Prostate gland (tissue), 2 donors: Measurements from ENCODE around the gene LSG1. TPM values are rescaled to one million over a fixed set of nuclear protein-coding genes. Genes with fewer than 3 reads are reported as not detected.

Experiments used
- DNase-seq: peaks from one replicate; pipeline ENCODE4 v3.0.0-alpha.2; 2019; ENCODE audit warnings: low spot score
- H3K27ac ChIP-seq, 2 donors: fragments of 200-600 bp; sonication (generic); 2 replicates each; pipeline ENCODE4 v1.5.1; 2017 to 2019
- H3K27me3 ChIP-seq: fragments of 200-600 bp; sonication (generic); replicated peaks from 2 replicates; pipeline ENCODE4 v1.5.1; 2019; ENCODE audit not compliant: insufficient read depth
- H3K36me3 ChIP-seq, 2 donors: fragments of 200-600 bp; sonication (generic); 1 replicate in 1 of 2; 2 replicates in 1 of 2; pipeline versions ENCODE4 v1.5.1 to v1.8.1; 2017 to 2019
- H3K4me1 ChIP-seq: fragments of 200-600 bp; sonication (generic); replicated peaks from 2 replicates; pipeline ENCODE4 v1.5.1; 2019
- H3K4me3 ChIP-seq, 2 donors: fragments of 200-600 bp; sonication (generic); 2 replicates each; pipeline ENCODE4 v1.5.1; 2017 to 2019
- H3K9me3 ChIP-seq: fragments of 200-600 bp; sonication (generic); 2 replicates; pipeline ENCODE4 v1.5.1; 2017
- POLR2A ChIP-seq: fragments of 450-650 bp; IDR thresholded peaks from one replicate; pipeline ENCODE4 v1.6.1; 2016; ENCODE audit warnings: antibody characterized with exemption, mild to moderate bottlenecking
- POLR2AphosphoS5 ChIP-seq: sonication (generic); formaldehyde crosslinking; IDR thresholded peaks from one replicate; pipeline ENCODE4 v1.6.1; 2017; ENCODE audit warnings: antibody characterized with exemption
- WGBS: methylation state at CpG from one replicate; pipeline ENCODE4 v1.1.5; 2018; 5-methylcytosine and 5-hydroxymethylcytosine counted together
- intact Hi-C: fragments of 100-400 bp; cut with DNase I; formaldehyde crosslinking; loops from one replicate; pipeline ENCODE4 v1.14.2; 2022
- total RNA-seq, 2 donors: library from RNA; depleted of rRNA; stranded (reverse); fragments of >200 nt; gene quantifications; one replicate each; pipeline ENCODE4 v1.1.0, GENCODE V29; 2016
- TF ChIP-seq, protein P1 (sequence below), 4 experiments: fragments of 200-600 bp in 2 of 4; fragments of 450-650 bp in 2 of 4; sonication (generic) in 2 of 4; IDR thresholded peaks; 1 replicate in 3 of 4; 2 replicates in 1 of 4; pipeline ENCODE4 v1.5.1; 2016 to 2019; ENCODE audit warnings: antibody characterized with exemption in 4 of 4, mild to moderate bottlenecking in 2 of 4, moderate library complexity in 2 of 4

The LSG1 gene
- total RNA-seq, 2 donors from 2014 or later = 25.9 to 49.6 TPM

DNA sequence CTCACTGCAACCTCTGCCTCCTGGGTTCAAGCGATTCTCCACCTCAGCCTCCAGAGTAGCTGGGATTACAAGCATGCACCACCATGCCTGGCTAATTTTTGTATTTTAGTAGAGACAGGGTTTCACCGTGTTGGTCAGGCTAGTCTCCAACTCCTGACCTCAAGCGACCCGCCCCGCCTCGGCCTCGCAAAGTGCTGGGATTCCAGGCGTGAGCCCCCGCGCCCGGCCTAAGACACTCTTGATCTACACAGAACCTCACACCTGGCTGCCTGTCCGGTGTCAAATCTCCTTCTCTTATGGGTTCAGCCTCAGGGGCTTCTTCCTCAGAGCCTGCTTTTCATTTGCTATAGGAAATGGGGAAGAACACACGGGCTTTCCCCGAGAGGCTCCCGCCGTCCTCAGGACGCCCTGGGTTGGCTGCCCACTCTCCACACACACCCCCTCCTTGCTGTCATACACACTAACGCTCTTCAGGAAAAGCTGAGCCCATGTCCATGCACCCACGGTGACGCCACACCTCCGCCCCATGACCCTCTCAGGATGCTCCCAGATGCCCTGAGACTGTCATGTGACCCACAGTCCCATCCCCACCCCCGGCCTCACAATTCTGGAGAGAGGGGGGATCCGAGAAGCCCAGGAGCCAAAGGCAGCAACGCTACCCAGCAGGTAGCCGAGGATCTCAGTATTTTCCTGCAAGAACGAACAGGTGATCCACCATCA lies 49.2 kb downstream of the LSG1 start:
- Histone ChIP-seq H3K27ac (no peak overlapping the region), H3K4me3 (no peak overlapping the region), H3K27me3 (no peaks in the 10 kb centered on the region), H3K9me3 (no peaks in the 10 kb centered on the region), H3K4me1 (no peaks in the 10 kb centered on the region), H3K36me3 (no peaks in the 10 kb centered on the region)
- WGBS = 88% methylated on average over 26 of the region's 26 CpGs
- TF ChIP-seq POLR2AphosphoS5 = no peak
- DNase-seq = no peak
- intact Hi-C loops = no loop called here

DNA sequence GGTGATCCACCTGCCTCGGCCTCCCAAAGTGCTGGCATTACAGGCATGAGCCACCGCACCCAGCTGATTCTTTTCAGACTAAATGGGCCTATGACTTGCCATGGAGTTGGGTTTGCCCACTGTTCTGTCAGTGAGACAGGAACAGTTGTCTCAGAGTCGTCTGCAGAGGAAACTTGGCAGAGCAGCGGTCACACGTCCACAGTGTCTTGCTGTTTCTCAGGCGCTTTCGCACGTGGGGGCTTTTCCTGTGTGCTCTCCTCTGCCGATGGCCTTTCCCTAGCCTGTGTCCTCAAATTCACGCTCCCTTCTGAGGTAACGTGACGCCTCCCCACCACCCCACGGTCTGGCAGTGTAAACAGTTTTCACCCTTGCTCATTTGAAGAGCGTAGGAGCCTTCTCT lies 50.0 kb downstream of the LSG1 start:
- H3K27me3 ChIP-seq = no peaks in the 10 kb centered on the region
- H3K36me3 ChIP-seq = no peaks in the 10 kb centered on the region
- H3K27ac ChIP-seq = no peak overlapping the region
- H3K9me3 ChIP-seq = no peaks in the 10 kb centered on the region
- intact Hi-C loops = no loop called here
- no peak for DNase-seq
- 88% methylated on average over 14 of the region's 14 CpGs for WGBS
- no peak overlapping the region for H3K4me3 ChIP-seq
- no peaks in the 10 kb centered on the region for H3K4me1 ChIP-seq
- TF ChIP-seq, protein P1, sequence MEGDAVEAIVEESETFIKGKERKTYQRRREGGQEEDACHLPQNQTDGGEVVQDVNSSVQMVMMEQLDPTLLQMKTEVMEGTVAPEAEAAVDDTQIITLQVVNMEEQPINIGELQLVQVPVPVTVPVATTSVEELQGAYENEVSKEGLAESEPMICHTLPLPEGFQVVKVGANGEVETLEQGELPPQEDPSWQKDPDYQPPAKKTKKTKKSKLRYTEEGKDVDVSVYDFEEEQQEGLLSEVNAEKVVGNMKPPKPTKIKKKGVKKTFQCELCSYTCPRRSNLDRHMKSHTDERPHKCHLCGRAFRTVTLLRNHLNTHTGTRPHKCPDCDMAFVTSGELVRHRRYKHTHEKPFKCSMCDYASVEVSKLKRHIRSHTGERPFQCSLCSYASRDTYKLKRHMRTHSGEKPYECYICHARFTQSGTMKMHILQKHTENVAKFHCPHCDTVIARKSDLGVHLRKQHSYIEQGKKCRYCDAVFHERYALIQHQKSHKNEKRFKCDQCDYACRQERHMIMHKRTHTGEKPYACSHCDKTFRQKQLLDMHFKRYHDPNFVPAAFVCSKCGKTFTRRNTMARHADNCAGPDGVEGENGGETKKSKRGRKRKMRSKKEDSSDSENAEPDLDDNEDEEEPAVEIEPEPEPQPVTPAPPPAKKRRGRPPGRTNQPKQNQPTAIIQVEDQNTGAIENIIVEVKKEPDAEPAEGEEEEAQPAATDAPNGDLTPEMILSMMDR (IDR thresholded peaks at IDR 0.05) = no peak
- no peak for TF ChIP-seq POLR2AphosphoS5
- TF ChIP-seq POLR2A = no peak

DNA sequence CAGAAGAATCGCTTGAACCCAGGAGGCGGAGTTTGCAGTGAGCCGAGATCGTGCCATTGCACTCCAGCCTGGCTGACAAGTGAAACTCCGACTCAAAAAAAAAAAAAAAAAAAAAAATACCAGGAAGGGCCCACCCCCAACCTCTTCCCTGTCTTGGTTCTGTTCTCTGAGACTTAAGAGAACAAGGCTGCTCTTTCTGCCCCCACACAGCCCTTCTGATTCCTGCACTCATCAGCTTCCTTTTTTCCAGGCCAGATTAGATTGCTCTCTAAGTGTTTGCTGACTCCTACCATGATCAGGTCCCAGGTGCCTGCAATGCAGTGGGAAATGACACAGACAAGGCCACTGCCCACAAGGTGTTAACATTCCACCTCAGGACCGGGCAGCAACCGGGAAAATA lies 51.8 kb downstream of the LSG1 start:
- TF ChIP-seq POLR2A = no peak
- TF ChIP-seq, protein P1 (IDR thresholded peaks at IDR 0.05) = no peak
- no peak for TF ChIP-seq POLR2AphosphoS5
- DNase-seq = no peak
- Histone ChIP-seq H3K27ac (no peak overlapping the region), H3K4me3 (no peak overlapping the region), H3K27me3 (no peaks in the 10 kb centered on the region), H3K9me3 (no peaks in the 10 kb centered on the region), H3K36me3 (no peaks in the 10 kb centered on the region), H3K4me1 (no peaks in the 10 kb centered on the region)
- 92% methylated on average over 7 of the region's 7 CpGs for WGBS
- intact Hi-C loops = no loop called here

DNA sequence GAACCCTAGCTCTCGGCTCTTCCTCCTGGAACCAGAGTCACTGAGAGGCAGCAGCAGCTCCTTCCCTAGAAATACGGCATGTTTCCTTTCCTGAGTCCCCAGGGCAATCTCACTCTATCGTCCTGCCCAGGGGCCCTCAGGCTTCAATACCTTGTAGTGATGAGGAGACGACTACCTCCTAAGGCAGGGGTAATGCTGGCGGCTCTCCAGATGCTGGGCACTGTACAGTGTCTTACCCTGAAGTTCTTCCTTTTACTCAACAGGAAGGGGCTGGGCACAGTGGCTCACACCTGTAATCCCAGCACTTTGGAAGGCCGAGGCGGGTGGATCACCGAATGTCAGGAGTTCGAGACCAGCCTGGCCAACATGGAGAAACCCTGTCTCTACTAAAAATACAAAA lies 52.2 kb downstream of the LSG1 start:
- H3K9me3 ChIP-seq = no peaks in the 10 kb centered on the region
- H3K27ac ChIP-seq = no peak overlapping the region
- H3K4me3 ChIP-seq = no peak overlapping the region
- H3K4me1 ChIP-seq = no peaks in the 10 kb centered on the region
- H3K36me3 ChIP-seq = no peaks in the 10 kb centered on the region
- intact Hi-C loops = no loop called here
- 95% methylated on average over 9 of the region's 9 CpGs for WGBS
- no peaks in the 10 kb centered on the region for H3K27me3 ChIP-seq
- TF ChIP-seq POLR2AphosphoS5 (no peak), POLR2A (no peak)
- TF ChIP-seq, protein P1 (IDR thresholded peaks at IDR 0.05) = no peak
- DNase-seq = no peak

DNA sequence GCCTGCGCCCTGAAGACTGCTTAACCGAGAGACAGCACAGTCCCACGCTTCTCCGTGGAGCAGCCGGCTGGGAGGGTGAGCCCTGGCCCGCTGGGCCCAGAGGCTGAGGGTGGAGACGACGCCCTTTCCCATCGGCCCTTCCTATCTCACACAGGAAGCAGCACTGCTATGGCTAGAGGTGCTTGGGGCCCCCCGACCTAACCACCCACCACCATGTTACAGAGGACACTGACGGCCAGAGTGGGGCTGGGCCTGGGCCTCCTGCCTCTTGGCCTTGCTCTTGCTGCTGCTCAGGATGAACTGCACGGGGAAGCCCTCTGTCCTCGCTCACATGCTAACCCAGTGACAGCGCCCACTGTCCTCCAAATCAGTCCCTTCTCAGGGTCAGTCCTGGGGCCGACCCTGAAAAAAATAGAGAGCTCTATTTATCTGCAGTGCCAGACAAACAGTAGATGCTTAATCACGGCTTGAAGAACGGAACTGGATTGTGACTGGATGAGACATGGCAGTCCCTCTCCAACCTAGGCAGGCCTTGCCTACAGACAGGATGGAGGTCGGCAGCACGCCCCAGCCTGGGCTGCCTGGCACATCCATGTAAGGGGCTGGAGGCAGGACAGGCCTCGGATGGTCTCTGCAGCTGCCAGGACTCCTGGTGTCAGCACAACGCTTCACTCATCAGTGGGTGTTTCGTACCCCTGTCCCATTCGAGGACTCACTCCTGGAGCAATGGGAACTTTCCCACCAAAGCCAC lies 53.0 kb downstream of the LSG1 start:
- Histone ChIP-seq H3K36me3 (no peaks in the 10 kb centered on the region), H3K27ac (no peak overlapping the region), H3K4me3 (no peak overlapping the region), H3K27me3 (no peaks in the 10 kb centered on the region), H3K9me3 (no peaks in the 10 kb centered on the region), H3K4me1 (no peaks in the 10 kb centered on the region)
- TF ChIP-seq POLR2A = no peak
- TF ChIP-seq, protein P1 (IDR thresholded peaks at IDR 0.05) = no peak
- no peak for TF ChIP-seq POLR2AphosphoS5
- intact Hi-C loops = no loop called here
- 88% methylated on average over 23 of the region's 23 CpGs for WGBS
- no peak for DNase-seq
